Keratinocyte (primary cell): ENCODE measurements around the gene CCDC86. TPM values are rescaled to one million over a fixed set of nuclear protein-coding genes. Genes with fewer than 3 reads are reported as not detected.

Experiments used
- DNase-seq: peaks from one replicate; pipeline ENCODE4 v3.0.0-alpha.2; 2011; ENCODE audit warnings: low read depth, missing footprints, low spot score
- FAIRE-seq: peaks from 2 replicates; lab custom pipeline; 2011; peaks lifted over from hg19 to GRCh38; lab: Jason Lieb, UNC
- H2AFZ ChIP-seq: 2 replicates; pipeline ENCODE4 v1.6.0; 2012; ENCODE audit warnings: low read length, control low read depth, inconsistent platforms; ENCODE audit not compliant: control insufficient read depth
- H3K27ac ChIP-seq: 2 replicates; pipeline ENCODE4 v1.5.1; 2011; ENCODE audit warnings: low read length; ENCODE audit not compliant: control insufficient read depth, insufficient read depth
- H3K27me3 ChIP-seq: 3 replicates; pipeline ENCODE4 v1.6.0; 2011; ENCODE audit warnings: low read length; ENCODE audit not compliant: control insufficient read depth, insufficient read depth; ENCODE audit errors: extremely low read depth
- H3K36me3 ChIP-seq, 2 experiments: 2 replicates in 1 of 2; 3 replicates in 1 of 2; pipeline ENCODE4 v1.5.1; 2011; ENCODE audit warnings: low read length in 2 of 2, mild to moderate bottlenecking in 1 of 2; ENCODE audit not compliant: control insufficient read depth in 2 of 2, insufficient read depth in 2 of 2; ENCODE audit errors: extremely low read depth in 1 of 2
- H3K4me1 ChIP-seq: 3 replicates; pipeline ENCODE4 v1.5.1; 2011; ENCODE audit warnings: low read length; ENCODE audit not compliant: control insufficient read depth, insufficient read depth; ENCODE audit errors: extremely low read depth
- H3K4me2 ChIP-seq: 3 replicates; pipeline ENCODE4 v1.6.0; 2011; ENCODE audit warnings: low read depth, low read length; ENCODE audit not compliant: control insufficient read depth, insufficient read depth; ENCODE audit errors: extremely low read depth
- H3K4me3 ChIP-seq, 3 experiments: fragments of 200-600 bp in 1 of 3; sonication (generic) in 1 of 3; 2 replicates in 2 of 3; 3 replicates in 1 of 3; pipeline ENCODE4 v1.5.1; 2011 to 2016; ENCODE audit warnings: low read length in 3 of 3, mild to moderate bottlenecking in 3 of 3, control low read depth in 2 of 3, inconsistent platforms in 1 of 3, low read depth in 1 of 3, mixed read lengths in 1 of 3, mixed run types in 1 of 3, moderate library complexity in 1 of 3; ENCODE audit not compliant: control insufficient read depth in 2 of 3, insufficient read depth in 2 of 3; ENCODE audit errors: extremely low read depth in 1 of 3
- H3K79me2 ChIP-seq: 2 replicates; pipeline ENCODE4 v1.6.0; 2012; ENCODE audit warnings: low read length; ENCODE audit not compliant: control insufficient read depth, insufficient read depth
- H3K9ac ChIP-seq: 3 replicates; pipeline ENCODE4 v1.6.0; 2011; ENCODE audit warnings: low read length; ENCODE audit not compliant: control insufficient read depth, insufficient read depth; ENCODE audit errors: extremely low read depth
- H3K9me1 ChIP-seq: 3 replicates; pipeline ENCODE4 v1.6.0; 2011; ENCODE audit warnings: low read length; ENCODE audit not compliant: control insufficient read depth, insufficient read depth; ENCODE audit errors: extremely low read depth
- H3K9me3 ChIP-seq: 2 replicates; pipeline ENCODE4 v1.5.1; 2012; ENCODE audit warnings: low read depth, low read length; ENCODE audit not compliant: control insufficient read depth
- H4K20me1 ChIP-seq: 3 replicates; pipeline ENCODE4 v1.6.0; 2011; ENCODE audit warnings: low read length; ENCODE audit not compliant: control insufficient read depth, insufficient read depth; ENCODE audit errors: extremely low read depth
- EZH2 ChIP-seq: IDR thresholded peaks from one replicate; pipeline ENCODE4 v1.6.1; 2012; ENCODE audit warnings: inconsistent platforms, mild to moderate bottlenecking, low read length, moderate library complexity
- dilution Hi-C: fragments of 300-500 bp; cut with MboI; formaldehyde crosslinking; loops from one replicate; pipeline ENCODE4 v1.7.0; 2020; ENCODE audit warnings: low sequenced_read_pairs; ENCODE audit not compliant: extremely low pct_ligation_motif_present
- polyA plus RNA-seq, 5 experiments: library from polyadenylated mRNA; depleted of rRNA in 3 of 5; stranded (reverse) in 3 of 5; stranded (forward) in 1 of 5; unstranded in 1 of 5; fragments of >200 nt; gene quantifications; 1 replicate in 1 of 5; 2 replicates in 3 of 5; 3 replicates in 1 of 5; pipeline versions ENCODE4 v1.2.1 to v1.2.3, GENCODE V29; 2011 to 2012; ENCODE audit warnings: missing spikeins in 2 of 5, low read depth in 1 of 5, low replicate concordance in 1 of 5
- TF ChIP-seq, protein P1 (sequence below), 3 experiments: IDR thresholded peaks in 1 of 3; conservative IDR thresholded peaks in 1 of 3; optimal IDR thresholded peaks in 1 of 3; 2 replicates in 2 of 3; 3 replicates in 1 of 3; pipeline versions ENCODE3 to v1.5.1; 2011; ENCODE audit warnings: low read length in 3 of 3, mild to moderate bottlenecking in 3 of 3, moderate library complexity in 2 of 3, control low read depth in 1 of 3, inconsistent platforms in 1 of 3; ENCODE audit not compliant: insufficient read depth in 2 of 3; ENCODE audit errors: extremely low read depth in 1 of 3

CCDC86 gene
- polyA plus RNA-seq, 1 donor (not counting 4 experiments of a cell fraction or from before 2014, with no cell fraction given): 29.3 TPM

DNA sequence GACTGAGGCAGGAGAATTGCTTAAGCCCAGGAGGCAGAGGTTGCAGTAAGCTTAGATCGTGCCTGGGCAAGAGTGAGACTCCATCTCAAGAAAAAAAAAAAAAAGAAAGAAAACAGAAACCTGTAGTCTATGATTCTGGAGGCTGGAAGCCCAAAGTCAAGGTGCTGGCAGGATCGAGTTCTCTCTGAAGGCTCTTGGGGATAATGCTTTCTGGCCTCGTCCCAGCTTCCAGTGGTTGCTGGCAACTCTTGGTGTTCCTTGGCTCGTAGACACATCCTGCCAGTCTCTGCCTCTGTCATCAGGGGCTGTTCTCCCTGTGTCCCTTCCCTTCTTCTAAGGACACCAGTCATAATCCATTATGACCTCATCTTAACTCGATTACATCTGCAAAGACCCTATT lies 16.8 kb upstream of the CCDC86 start:
- FAIRE-seq: no peak
- no peaks in the 10 kb centered on the region for H3K79me2 ChIP-seq

DNA sequence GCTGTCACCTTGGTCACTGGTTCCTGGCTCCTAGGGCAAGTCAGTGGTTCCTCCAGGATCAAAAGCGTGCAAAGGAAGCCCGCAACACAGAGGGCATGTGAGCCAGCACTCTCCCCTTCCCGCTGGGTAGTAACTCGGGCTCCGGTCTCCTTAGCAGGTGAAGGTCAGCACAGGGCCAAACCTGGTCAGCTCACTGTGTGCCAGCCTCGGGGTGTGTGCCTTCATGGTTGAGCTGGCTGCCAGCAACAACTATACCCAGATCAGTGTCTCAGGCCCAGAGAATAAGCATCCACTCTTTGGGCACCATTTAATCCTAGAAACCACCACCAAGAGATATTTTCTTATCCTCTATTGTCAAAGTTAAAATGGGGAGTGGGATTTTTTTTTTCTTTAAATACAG lies 16.1 kb upstream of the CCDC86 start:
- TF ChIP-seq, protein P1, sequence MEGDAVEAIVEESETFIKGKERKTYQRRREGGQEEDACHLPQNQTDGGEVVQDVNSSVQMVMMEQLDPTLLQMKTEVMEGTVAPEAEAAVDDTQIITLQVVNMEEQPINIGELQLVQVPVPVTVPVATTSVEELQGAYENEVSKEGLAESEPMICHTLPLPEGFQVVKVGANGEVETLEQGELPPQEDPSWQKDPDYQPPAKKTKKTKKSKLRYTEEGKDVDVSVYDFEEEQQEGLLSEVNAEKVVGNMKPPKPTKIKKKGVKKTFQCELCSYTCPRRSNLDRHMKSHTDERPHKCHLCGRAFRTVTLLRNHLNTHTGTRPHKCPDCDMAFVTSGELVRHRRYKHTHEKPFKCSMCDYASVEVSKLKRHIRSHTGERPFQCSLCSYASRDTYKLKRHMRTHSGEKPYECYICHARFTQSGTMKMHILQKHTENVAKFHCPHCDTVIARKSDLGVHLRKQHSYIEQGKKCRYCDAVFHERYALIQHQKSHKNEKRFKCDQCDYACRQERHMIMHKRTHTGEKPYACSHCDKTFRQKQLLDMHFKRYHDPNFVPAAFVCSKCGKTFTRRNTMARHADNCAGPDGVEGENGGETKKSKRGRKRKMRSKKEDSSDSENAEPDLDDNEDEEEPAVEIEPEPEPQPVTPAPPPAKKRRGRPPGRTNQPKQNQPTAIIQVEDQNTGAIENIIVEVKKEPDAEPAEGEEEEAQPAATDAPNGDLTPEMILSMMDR (optimal IDR thresholded peaks at IDR 0.05 in 1 of 3, IDR thresholded peaks at IDR 0.05 in 1 of 3, conservative IDR thresholded peaks at IDR 0.05 in 1 of 3; ENCODE audit: extremely low read depth in 1 of 3, insufficient read depth in 2 of 3, low read length in 3 of 3): no peak
- TF ChIP-seq EZH2: no peak
- dilution Hi-C loops: no loop called here
- H4K20me1 ChIP-seq: no peaks in the 10 kb centered on the region

More for the DNA sequence above, 16.8 kb upstream of the CCDC86 start:
- DNase-seq: no peak
- H3K4me3 ChIP-seq: no peak overlapping the region
- no peaks in the 10 kb centered on the region for H3K4me1 ChIP-seq
- H3K27me3 ChIP-seq: peaks cover 4% of the 10 kb centered on the region
- no peak overlapping the region for H2AFZ ChIP-seq
- dilution Hi-C loops: no loop called here
- no peak for TF ChIP-seq EZH2
- TF ChIP-seq, protein P1 (optimal IDR thresholded peaks at IDR 0.05 in 1 of 3, IDR thresholded peaks at IDR 0.05 in 1 of 3, conservative IDR thresholded peaks at IDR 0.05 in 1 of 3; ENCODE audit: extremely low read depth in 1 of 3, insufficient read depth in 2 of 3, low read length in 3 of 3): no peak
- no peak overlapping the region for H3K4me2 ChIP-seq
- H3K9me3 ChIP-seq: no peaks in the 10 kb centered on the region
- H3K9me1 ChIP-seq: no peaks in the 10 kb centered on the region
- no peak overlapping the region for H3K27ac ChIP-seq
- H3K9ac ChIP-seq: no peak overlapping the region
- no peaks in the 10 kb centered on the region for H3K36me3 ChIP-seq
- H4K20me1 ChIP-seq: no peaks in the 10 kb centered on the region

More for the DNA sequence above, 16.1 kb upstream of the CCDC86 start:
- DNase-seq (no peak), FAIRE-seq (no peak)
- H3K9me1 ChIP-seq: no peaks in the 10 kb centered on the region
- H3K9ac ChIP-seq: no peak overlapping the region
- H3K9me3 ChIP-seq: no peaks in the 10 kb centered on the region
- H3K4me3 ChIP-seq: no peak overlapping the region
- H3K4me1 ChIP-seq: peaks cover 4% of the 10 kb centered on the region
- no peaks in the 10 kb centered on the region for H3K36me3 ChIP-seq
- H3K27me3 ChIP-seq: peaks cover 4% of the 10 kb centered on the region
- no peaks in the 10 kb centered on the region for H3K79me2 ChIP-seq
- no peak overlapping the region for H2AFZ ChIP-seq
- H3K4me2 ChIP-seq: no peak overlapping the region
- H3K27ac ChIP-seq: no peak overlapping the region
